ENCODE results near the gene IGF1R. TPM values are rescaled to one million over a fixed set of nuclear protein-coding genes. Genes with fewer than 3 reads are reported as not detected.

The IGF1R gene
- total RNA-seq, 1 donor from 2014 or later = 62.7 TPM

- TF ChIP-seq, protein P1, sequence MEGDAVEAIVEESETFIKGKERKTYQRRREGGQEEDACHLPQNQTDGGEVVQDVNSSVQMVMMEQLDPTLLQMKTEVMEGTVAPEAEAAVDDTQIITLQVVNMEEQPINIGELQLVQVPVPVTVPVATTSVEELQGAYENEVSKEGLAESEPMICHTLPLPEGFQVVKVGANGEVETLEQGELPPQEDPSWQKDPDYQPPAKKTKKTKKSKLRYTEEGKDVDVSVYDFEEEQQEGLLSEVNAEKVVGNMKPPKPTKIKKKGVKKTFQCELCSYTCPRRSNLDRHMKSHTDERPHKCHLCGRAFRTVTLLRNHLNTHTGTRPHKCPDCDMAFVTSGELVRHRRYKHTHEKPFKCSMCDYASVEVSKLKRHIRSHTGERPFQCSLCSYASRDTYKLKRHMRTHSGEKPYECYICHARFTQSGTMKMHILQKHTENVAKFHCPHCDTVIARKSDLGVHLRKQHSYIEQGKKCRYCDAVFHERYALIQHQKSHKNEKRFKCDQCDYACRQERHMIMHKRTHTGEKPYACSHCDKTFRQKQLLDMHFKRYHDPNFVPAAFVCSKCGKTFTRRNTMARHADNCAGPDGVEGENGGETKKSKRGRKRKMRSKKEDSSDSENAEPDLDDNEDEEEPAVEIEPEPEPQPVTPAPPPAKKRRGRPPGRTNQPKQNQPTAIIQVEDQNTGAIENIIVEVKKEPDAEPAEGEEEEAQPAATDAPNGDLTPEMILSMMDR (IDR thresholded peaks at IDR 0.05; ENCODE audit: insufficient read depth, low read length, poor library complexity, severe bottlenecking) = no peak
- no peak for DNase-seq (ENCODE audit: low read depth)
- no peak overlapping the region for H3K4me3 ChIP-seq (ENCODE audit: low read depth, low read length)
Measured at GRCh38 chr15:98775498-98776230, 127.3 kb downstream of the IGF1R start.

DNA sequence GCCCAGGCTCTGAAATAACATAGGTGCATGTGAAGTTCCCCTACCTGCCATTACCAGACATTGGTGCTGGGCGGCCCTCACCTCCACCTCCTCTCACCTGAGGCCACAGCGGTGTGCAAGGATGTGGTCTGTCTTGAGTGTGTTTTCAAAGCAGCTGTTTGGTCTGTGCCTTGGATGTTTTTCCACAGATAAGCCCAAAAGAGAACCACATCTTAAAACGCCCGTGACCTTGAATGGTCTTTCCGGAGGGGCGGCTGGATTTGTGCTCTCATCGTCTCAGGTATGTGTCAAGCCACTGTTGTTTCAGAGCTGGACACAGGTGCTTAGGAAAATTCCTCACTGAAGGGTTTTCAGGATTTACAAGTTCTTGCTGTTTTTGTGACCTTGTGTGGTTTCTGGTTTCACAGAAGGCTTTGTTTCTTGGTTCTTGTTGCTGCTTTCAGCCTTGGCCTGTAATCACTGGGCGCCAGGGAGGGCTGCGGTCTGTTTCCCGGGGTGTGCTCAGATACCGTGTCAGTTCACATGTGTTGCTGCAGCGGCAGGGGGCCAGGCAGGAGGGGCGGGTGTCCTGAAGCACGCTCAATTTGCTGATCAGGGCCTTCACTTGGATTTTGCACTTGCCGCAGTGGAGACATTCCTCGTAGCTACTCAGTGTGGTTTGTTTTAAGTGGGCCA, 128.4 kb downstream of the IGF1R start:
- Histone ChIP-seq H3K4me3 (ENCODE audit: low read depth, low read length) (no peak overlapping the region), H3K27me3 (ENCODE audit: control insufficient read depth, insufficient read depth, low read length) (no peaks in the 10 kb centered on the region), H3K36me3 (ENCODE audit: control insufficient read depth, insufficient read depth, low read length) (no peaks in the 10 kb centered on the region)
- DNase-seq (ENCODE audit: low read depth) = peak; percentile 83
- TF ChIP-seq, protein P1 (IDR thresholded peaks at IDR 0.05; ENCODE audit: insufficient read depth, low read length, poor library complexity, severe bottlenecking) = no peak

More at GRCh38 chr15:98775498-98776230, 127.3 kb downstream of the IGF1R start:
- Histone ChIP-seq H3K36me3 (ENCODE audit: control insufficient read depth, insufficient read depth, low read length) (no peaks in the 10 kb centered on the region), H3K27me3 (ENCODE audit: control insufficient read depth, insufficient read depth, low read length) (no peaks in the 10 kb centered on the region)

GRCh38 chr15:98777426-98777825, 129.1 kb downstream of the IGF1R start:
- no peak for DNase-seq (ENCODE audit: low read depth)
- Histone ChIP-seq H3K4me3 (ENCODE audit: low read depth, low read length) (no peak overlapping the region), H3K36me3 (ENCODE audit: control insufficient read depth, insufficient read depth, low read length) (no peaks in the 10 kb centered on the region), H3K27me3 (ENCODE audit: control insufficient read depth, insufficient read depth, low read length) (no peaks in the 10 kb centered on the region)
- TF ChIP-seq, protein P1 (IDR thresholded peaks at IDR 0.05; ENCODE audit: insufficient read depth, low read length, poor library complexity, severe bottlenecking) = no peak

DNA sequence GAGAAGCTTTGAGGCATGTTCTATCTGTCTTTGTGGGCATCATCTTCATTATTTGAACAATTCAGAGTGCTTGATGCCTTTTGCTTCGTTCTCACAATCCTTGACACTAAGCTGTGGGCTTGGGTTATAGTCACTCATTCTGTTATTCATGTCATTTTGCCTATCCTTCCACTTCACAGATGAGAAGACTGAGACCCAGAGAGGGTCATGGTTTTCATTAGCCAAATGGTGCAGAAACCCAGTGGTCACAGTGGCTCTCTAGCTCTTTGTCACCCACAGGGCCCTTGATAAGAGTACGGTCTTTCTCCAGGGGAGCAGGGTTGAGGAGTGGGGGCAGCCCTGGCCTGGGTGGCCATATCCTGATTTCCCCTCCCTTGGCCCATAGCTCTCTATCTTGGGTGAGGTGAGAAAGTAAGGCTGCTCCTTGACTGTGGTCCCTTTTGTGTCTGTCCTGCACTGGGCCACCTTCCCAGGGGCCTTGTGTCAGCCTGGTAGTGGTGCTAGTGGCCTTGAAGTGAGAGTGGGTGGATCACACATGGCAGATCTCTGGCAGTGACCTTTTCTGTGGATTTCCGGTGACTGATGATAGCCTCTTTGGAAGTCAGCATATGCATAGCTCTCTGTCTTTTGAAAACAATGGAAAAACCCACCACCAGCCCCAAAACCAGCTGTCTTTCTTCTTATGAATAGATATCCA, 130.1 kb downstream of the IGF1R start:
- H3K27me3 ChIP-seq (ENCODE audit: control insufficient read depth, insufficient read depth, low read length) = no peaks in the 10 kb centered on the region
- TF ChIP-seq, protein P1 (IDR thresholded peaks at IDR 0.05; ENCODE audit: insufficient read depth, low read length, poor library complexity, severe bottlenecking) = no peak

GRCh38 chr15:98778960-98779359, 130.6 kb downstream of the IGF1R start:
- H3K27me3 ChIP-seq (ENCODE audit: control insufficient read depth, insufficient read depth, low read length) = no peaks in the 10 kb centered on the region
- TF ChIP-seq, protein P1 (IDR thresholded peaks at IDR 0.05; ENCODE audit: insufficient read depth, low read length, poor library complexity, severe bottlenecking) = no peak
- no peak overlapping the region for H3K4me3 ChIP-seq (ENCODE audit: low read depth, low read length)
- H3K36me3 ChIP-seq (ENCODE audit: control insufficient read depth, insufficient read depth, low read length) = no peaks in the 10 kb centered on the region
- DNase-seq (ENCODE audit: low read depth) = no peak

More for the DNA sequence above, 130.1 kb downstream of the IGF1R start:
- DNase-seq (ENCODE audit: low read depth) = no peak
- Histone ChIP-seq H3K4me3 (ENCODE audit: low read depth, low read length) (no peak overlapping the region), H3K36me3 (ENCODE audit: control insufficient read depth, insufficient read depth, low read length) (no peaks in the 10 kb centered on the region)
